22Rv1 (cell line): ENCODE data around the gene SYMPK.

ENCODE experiments used
- CTCF ChIP-seq: fragments of 450-650 bp; IDR thresholded peaks from 2 replicates; pipeline ENCODE4 v1.5.1; 2017; ENCODE audit warnings: mild to moderate bottlenecking
- ZFX ChIP-seq: fragments of 450-650 bp; IDR thresholded peaks from 2 replicates; pipeline ENCODE4 v1.6.1; 2017; ENCODE audit warnings: antibody characterized with exemption, borderline replicate concordance

- TF ChIP-seq CTCF (no peak), ZFX (no peak)
Observed at GRCh38 chr19:45814166-45814780, 48.7 kb downstream of the SYMPK start.
